WTC11 (cell line): ENCODE measurements around the gene MUC6.

Experiments used
- ATF2 ChIP-seq: sonication (generic); formaldehyde crosslinking; IDR thresholded peaks from 2 replicates; pipeline ENCODE4 v1.8.1; 2022; ENCODE audit warnings: low read depth, missing genetic modification reagents, borderline replicate concordance
- ATF6 ChIP-seq: sonication (generic); formaldehyde crosslinking; IDR thresholded peaks from 2 replicates; pipeline ENCODE4 v1.8.1; 2023; ENCODE audit warnings: mild to moderate bottlenecking, missing genetic modification reagents
- CBFB ChIP-seq: sonication (generic); formaldehyde crosslinking; IDR thresholded peaks from 2 replicates; pipeline ENCODE4 v1.8.1; 2022; ENCODE audit warnings: mild to moderate bottlenecking, low read depth, missing genetic modification reagents
- CREM ChIP-seq: sonication (generic); formaldehyde crosslinking; IDR thresholded peaks from 2 replicates; pipeline ENCODE4 v1.8.1; 2022; ENCODE audit warnings: mild to moderate bottlenecking, missing genetic modification reagents, moderate library complexity
- ETV6 ChIP-seq: sonication (generic); formaldehyde crosslinking; IDR thresholded peaks from 2 replicates; pipeline ENCODE4 v1.8.1; 2022; ENCODE audit warnings: mild to moderate bottlenecking, missing genetic modification reagents
- JUN ChIP-seq: sonication (generic); formaldehyde crosslinking; IDR thresholded peaks from 2 replicates; pipeline ENCODE4 v1.8.0; 2023; ENCODE audit warnings: mild to moderate bottlenecking, missing genetic modification reagents
- MXD4 ChIP-seq: fragments of 250-450 bp; sonication (Bioruptor Pico); IDR thresholded peaks from 2 replicates; pipeline ENCODE4 v1.8.0; 2021; ENCODE audit warnings: mild to moderate bottlenecking, moderate library complexity, borderline replicate concordance
- SMAD3 ChIP-seq: sonication (generic); formaldehyde crosslinking; IDR thresholded peaks from 2 replicates; pipeline ENCODE4 v1.8.0; 2022; ENCODE audit warnings: missing genetic modification reagents, mild to moderate bottlenecking, borderline replicate concordance
- TEAD4 ChIP-seq: sonication (generic); formaldehyde crosslinking; IDR thresholded peaks from 2 replicates; pipeline ENCODE4 v1.8.0; 2022; ENCODE audit warnings: mild to moderate bottlenecking, missing genetic modification reagents
- ZBTB43 ChIP-seq: sonication (generic); formaldehyde crosslinking; IDR thresholded peaks from 2 replicates; pipeline ENCODE4 v1.8.1; 2023; ENCODE audit warnings: mild to moderate bottlenecking, missing genetic modification reagents
- ZNF232 ChIP-seq: sonication (generic); formaldehyde crosslinking; IDR thresholded peaks from 2 replicates; pipeline ENCODE4 v1.8.0; 2022; ENCODE audit warnings: mild to moderate bottlenecking, missing genetic modification reagents
- ZNF512 ChIP-seq: sonication (generic); formaldehyde crosslinking; IDR thresholded peaks from 2 replicates; pipeline ENCODE4 v1.8.1; 2022; ENCODE audit warnings: missing genetic modification reagents, borderline replicate concordance
- TF ChIP-seq, protein P1 (sequence below): fragments of 200-600 bp; IDR thresholded peaks from 2 replicates; pipeline ENCODE4 v1.8.0; 2022; ENCODE audit warnings: antibody characterized with exemption
- TF ChIP-seq, protein P2 (sequence below): sonication (generic); formaldehyde crosslinking; IDR thresholded peaks from 2 replicates; pipeline ENCODE4 v1.8.0; 2022; ENCODE audit warnings: mild to moderate bottlenecking, missing genetic modification reagents

DNA sequence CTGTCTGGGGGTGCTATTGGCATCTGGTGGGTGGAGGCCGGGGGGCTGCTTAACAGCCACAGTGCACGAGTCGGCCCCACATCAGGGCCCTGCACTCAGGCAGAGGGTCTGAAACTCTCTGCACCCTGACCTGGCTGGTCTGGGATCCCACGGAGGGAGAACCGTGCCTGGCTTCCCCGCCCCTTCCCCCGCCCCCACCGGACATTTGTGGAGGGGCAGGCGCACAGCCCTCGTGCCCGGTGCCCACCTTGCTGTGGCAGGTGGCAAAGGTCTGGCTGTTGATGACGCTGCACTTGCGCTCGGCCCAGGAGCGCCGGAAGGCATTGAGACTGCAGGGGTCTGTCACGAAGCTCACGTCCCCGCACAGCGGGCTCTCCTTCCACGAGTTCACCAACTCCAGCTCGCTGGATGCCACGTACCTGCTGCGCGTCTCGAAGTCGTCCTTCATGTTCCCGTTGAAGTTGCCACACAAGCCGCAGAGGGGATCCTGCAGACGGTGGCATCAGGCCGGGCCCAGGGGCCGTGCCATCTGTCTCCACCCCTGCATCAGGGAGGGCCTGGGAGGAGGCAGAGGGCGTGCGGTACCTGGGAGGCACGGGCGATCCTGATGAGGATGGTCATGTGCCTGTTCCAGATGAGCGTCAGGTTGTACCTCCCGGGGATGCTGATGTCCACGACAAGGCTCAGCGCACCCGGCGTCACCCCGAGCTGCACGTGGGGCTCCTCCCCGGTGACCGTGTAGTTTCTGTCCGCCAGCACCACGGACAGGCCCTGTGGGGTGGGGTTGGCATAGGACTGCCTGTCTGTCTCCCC, 11.7 kb downstream of the MUC6 start:
- TF ChIP-seq CBFB (CRISPR knock-in tag) (no peak), SMAD3 (no peak), ZBTB43 (CRISPR knock-in tag) (no peak), ZNF232 (no peak), TEAD4 (no peak), ATF6 (CRISPR knock-in tag) (no peak), JUN (no peak), ETV6 (CRISPR knock-in tag) (no peak), ZNF512 (CRISPR knock-in tag) (no peak), CREM (CRISPR knock-in tag) (no peak), MXD4 (no peak), ATF2 (CRISPR knock-in tag) (no peak)
- TF ChIP-seq, protein P1, sequence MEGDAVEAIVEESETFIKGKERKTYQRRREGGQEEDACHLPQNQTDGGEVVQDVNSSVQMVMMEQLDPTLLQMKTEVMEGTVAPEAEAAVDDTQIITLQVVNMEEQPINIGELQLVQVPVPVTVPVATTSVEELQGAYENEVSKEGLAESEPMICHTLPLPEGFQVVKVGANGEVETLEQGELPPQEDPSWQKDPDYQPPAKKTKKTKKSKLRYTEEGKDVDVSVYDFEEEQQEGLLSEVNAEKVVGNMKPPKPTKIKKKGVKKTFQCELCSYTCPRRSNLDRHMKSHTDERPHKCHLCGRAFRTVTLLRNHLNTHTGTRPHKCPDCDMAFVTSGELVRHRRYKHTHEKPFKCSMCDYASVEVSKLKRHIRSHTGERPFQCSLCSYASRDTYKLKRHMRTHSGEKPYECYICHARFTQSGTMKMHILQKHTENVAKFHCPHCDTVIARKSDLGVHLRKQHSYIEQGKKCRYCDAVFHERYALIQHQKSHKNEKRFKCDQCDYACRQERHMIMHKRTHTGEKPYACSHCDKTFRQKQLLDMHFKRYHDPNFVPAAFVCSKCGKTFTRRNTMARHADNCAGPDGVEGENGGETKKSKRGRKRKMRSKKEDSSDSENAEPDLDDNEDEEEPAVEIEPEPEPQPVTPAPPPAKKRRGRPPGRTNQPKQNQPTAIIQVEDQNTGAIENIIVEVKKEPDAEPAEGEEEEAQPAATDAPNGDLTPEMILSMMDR: no peak
- TF ChIP-seq, protein P2, sequence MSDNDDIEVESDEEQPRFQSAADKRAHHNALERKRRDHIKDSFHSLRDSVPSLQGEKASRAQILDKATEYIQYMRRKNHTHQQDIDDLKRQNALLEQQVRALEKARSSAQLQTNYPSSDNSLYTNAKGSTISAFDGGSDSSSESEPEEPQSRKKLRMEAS (CRISPR knock-in tag): no peak
